PFSK-1 (cell line): ENCODE results near the gene NAV3.

ENCODE experiments used
- FOXP2 ChIP-seq: optimal IDR thresholded peaks from 2 replicates; pipeline ENCODE3; 2011; ENCODE audit warnings: borderline replicate concordance, control low read depth, inconsistent platforms; ENCODE audit not compliant: insufficient read depth; ENCODE audit errors: extremely low read length, extremely low read depth
- POLR2AphosphoS5 ChIP-seq: IDR thresholded peaks from 2 replicates; pipeline ENCODE4 v1.6.1; 2012; ENCODE audit warnings: low read depth, mild to moderate bottlenecking, control low read depth, low read length, moderate library complexity
- REST ChIP-seq, 2 experiments: IDR thresholded peaks; 2 replicates each; pipeline versions ENCODE4 v1.6.1 to v1.8.0; 2011 to 2012; ENCODE audit warnings: low read depth in 2 of 2, low read length in 2 of 2, control low read depth in 1 of 2, inconsistent platforms in 1 of 2, mild to moderate bottlenecking in 1 of 2, moderate library complexity in 1 of 2; ENCODE audit not compliant: insufficient read depth in 1 of 2
- SIN3A ChIP-seq: IDR thresholded peaks from 2 replicates; pipeline ENCODE4 v1.6.1; 2012; ENCODE audit warnings: mild to moderate bottlenecking, low read length, moderate library complexity, borderline replicate concordance; ENCODE audit not compliant: insufficient read depth
- TAF1 ChIP-seq: IDR thresholded peaks from 2 replicates; pipeline ENCODE4 v1.6.1; 2012; ENCODE audit warnings: low read length, control low read depth, borderline replicate concordance; ENCODE audit not compliant: insufficient read depth

Gene NAV3

GRCh38 chr12:77983859-77984258 lies 153.2 kb downstream of the NAV3 start:
- TF ChIP-seq POLR2AphosphoS5 (no peak), FOXP2 (no peak), TAF1 (no peak), REST (IDR thresholded peaks at IDR 0.05; ENCODE audit: insufficient read depth in 1 of 2, low read depth in 2 of 2, low read length in 2 of 2) (no peak), SIN3A (no peak)

GRCh38 chr12:77992760-77993159 lies 162.1 kb downstream of the NAV3 start:
- TF ChIP-seq POLR2AphosphoS5, result no peak
- no peak for TF ChIP-seq SIN3A
- no peak for TF ChIP-seq TAF1
- no peak for TF ChIP-seq REST (IDR thresholded peaks at IDR 0.05; ENCODE audit: insufficient read depth in 1 of 2, low read depth in 2 of 2, low read length in 2 of 2)
- TF ChIP-seq FOXP2, result no peak

GRCh38 chr12:77993658-77994057 lies 163.0 kb downstream of the NAV3 start:
- TF ChIP-seq FOXP2, result no peak
- no peak for TF ChIP-seq REST (IDR thresholded peaks at IDR 0.05; ENCODE audit: insufficient read depth in 1 of 2, low read depth in 2 of 2, low read length in 2 of 2)

GRCh38 chr12:77995436-77996167 lies 164.9 kb downstream of the NAV3 start:
- TF ChIP-seq FOXP2 (no peak), REST (IDR thresholded peaks at IDR 0.05; ENCODE audit: insufficient read depth in 1 of 2, low read depth in 2 of 2, low read length in 2 of 2) (no peak), SIN3A (no peak), TAF1 (no peak), POLR2AphosphoS5 (no peak)

- TF ChIP-seq REST (IDR thresholded peaks at IDR 0.05; ENCODE audit: insufficient read depth in 1 of 2, low read depth in 2 of 2, low read length in 2 of 2) (no peak), POLR2AphosphoS5 (no peak), TAF1 (no peak), SIN3A (no peak), FOXP2 (no peak)
Measured at GRCh38 chr12:77996670-77997069, 166.0 kb downstream of the NAV3 start.
